ENCODE results near the gene DNAH1.

GRCh38 chr3:52269776-52270175 lies 46.3 kb upstream of the DNAH1 start:
- TF ChIP-seq EZH2phosphoT487 (IDR thresholded peaks at IDR 0.05; ENCODE audit: low read length): no peak
- TF ChIP-seq CTCF (IDR thresholded peaks at IDR 0.05; ENCODE audit: low read length): no peak
- no peak for TF ChIP-seq EZH2 (optimal IDR thresholded peaks at IDR 0.05; ENCODE audit: low read depth, low read length)
